NCI-H1694 treated with DMSO at 0.1 percent for 48 hours (cell line): ENCODE data around the gene PCP2.
A peak's percentile ranks its signal among the peaks of the same experiment; 100 is the strongest.

Experiments
- DNase-seq: peaks from one replicate; lab custom pipeline; 2025; lab: John Stamatoyannopoulos, UW

Gene PCP2

GRCh38 chr19:7638802-7639465 lies 5.4 kb upstream of the PCP2 start:
- DNase-seq: no peak

GRCh38 chr19:7637374-7638256 lies 4.1 kb upstream of the PCP2 start:
- DNase-seq: no peak

GRCh38 chr19:7636691-7637373 lies 3.3 kb upstream of the PCP2 start, which contains the start of gene STXBP2:
TSS of gene STXBP2 (plus strand) at chr19:7637110. CDS start at chr19:7637150, 40 bp downstream.
- no peak for DNase-seq

- DNase-seq: no peak
These were observed 2.8 kb upstream of the PCP2 start for GRCh38 chr19:7636317-7636690.

- DNase-seq: no peak
These were observed 2.2 kb upstream of the PCP2 start for GRCh38 chr19:7635670-7636069.

- no peak for DNase-seq
These were observed 947 bp downstream of the PCP2 start for GRCh38 chr19:7632340-7633203.

GRCh38 chr19:7631577-7631976 lies 1.9 kb downstream of the PCP2 start:
- DNase-seq: no peak

- DNase-seq: peak; percentile 96
These were observed 4.0 kb downstream of the PCP2 start, which contains the start of the genes PET100 and XAB2 for GRCh38 chr19:7629347-7630054. TSS of gene PET100 (plus strand) at chr19:7629793. CDS start at chr19:7629834, 41 bp downstream. TSS of gene XAB2 (minus strand) at chr19:7629545. CDS start at chr19:7629527, 18 bp downstream.

GRCh38 chr19:7628589-7629311 lies 4.8 kb downstream of the PCP2 start:
- DNase-seq: no peak

- DNase-seq: no peak
These were observed 6.4 kb downstream of the PCP2 start for GRCh38 chr19:7627166-7627565.

GRCh38 chr19:7625763-7626372 lies 7.7 kb downstream of the PCP2 start:
- DNase-seq: no peak

- DNase-seq: no peak
These were observed 8.7 kb downstream of the PCP2 start for GRCh38 chr19:7624810-7625209.

GRCh38 chr19:7623725-7624603 lies 9.6 kb downstream of the PCP2 start:
- DNase-seq: no peak

- DNase-seq: no peak
These were observed 10.4 kb downstream of the PCP2 start for GRCh38 chr19:7622933-7623685.

- no peak for DNase-seq
These were observed 12.8 kb downstream of the PCP2 start for GRCh38 chr19:7620442-7621412.

GRCh38 chr19:7619671-7620441 lies 13.7 kb downstream of the PCP2 start:
- no peak for DNase-seq
